Panc1 (cell line): ENCODE results near the gene DLG4. TPM values are rescaled to one million over a fixed set of nuclear protein-coding genes. Genes with fewer than 3 reads are reported as not detected.
"Not testable (repeated sequence)": the region's sequence is repeated elsewhere in the genome, so short reads cannot be mapped to it uniquely, and the experiment has no call there.

Experiments used
- ATAC-seq: fragments of 200-7000 bp; cut with Tn5 transposase; 2 replicates; pipeline ENCODE4 v1.9.1; 2020; ENCODE audit warnings: mild to moderate bottlenecking, moderate library complexity
- BruUV-seq: library from RNA; stranded (reverse); fragments of 400-500 nt; replicated peaks from 2 replicates; lab custom pipeline; 2021; lab: Mats Ljungman, UMichigan
- CTCF ChIA-PET: fragments of 300-600 bp; sonication (Branson Sonifier 250); formaldehyde crosslinking; loops from one replicate; lab custom pipeline; 2022; ENCODE audit warnings: antibody characterized with exemption; lab: Charles Lee
- POLR2A ChIA-PET: fragments of 300-600 bp; sonication (Branson Sonifier 250); formaldehyde crosslinking; loops from one replicate; lab custom pipeline; 2022; ENCODE audit warnings: antibody characterized with exemption; lab: Charles Lee
- DNase-seq: peaks from one replicate; pipeline ENCODE4 v3.0.0-alpha.2; 2010; ENCODE audit warnings: low read depth, low spot score
- H3K27ac ChIP-seq: 2 replicates; pipeline ENCODE4 v1.5.1; 2011; ENCODE audit warnings: mild to moderate bottlenecking, low read length, inconsistent platforms
- H3K27me3 ChIP-seq: fragments of 200-500 bp; sonication (Bioruptor generic); 2 replicates; pipeline ENCODE4 v1.6.0; 2014; ENCODE audit warnings: low read length, inconsistent platforms; ENCODE audit not compliant: control insufficient read depth, insufficient read depth
- H3K36me3 ChIP-seq: fragments of 200-500 bp; sonication (Bioruptor generic); 2 replicates; pipeline ENCODE4 v1.5.1; 2014; ENCODE audit warnings: inconsistent platforms, mild to moderate bottlenecking, low read length, moderate library complexity; ENCODE audit not compliant: control insufficient read depth, insufficient read depth
- H3K4me1 ChIP-seq: 2 replicates; pipeline ENCODE4 v1.5.1; 2011; ENCODE audit warnings: inconsistent platforms, mild to moderate bottlenecking, low read length, moderate library complexity; ENCODE audit not compliant: control insufficient read depth, insufficient read depth
- H3K4me3 ChIP-seq, 2 experiments: 2 replicates each; pipeline ENCODE4 v1.5.1; 2011 to 2012; ENCODE audit warnings: low read depth in 2 of 2, low read length in 2 of 2, mild to moderate bottlenecking in 2 of 2, inconsistent platforms in 1 of 2, moderate library complexity in 1 of 2
- H3K9me3 ChIP-seq: fragments of 200-500 bp; sonication (Bioruptor generic); 2 replicates; pipeline ENCODE4 v1.5.1; 2014; ENCODE audit warnings: low read depth, mild to moderate bottlenecking, inconsistent platforms, low read length, moderate library complexity; ENCODE audit not compliant: control insufficient read depth, insufficient read depth
- POLR2AphosphoS5 ChIP-seq: IDR thresholded peaks from 2 replicates; pipeline ENCODE4 v1.6.1; 2012; ENCODE audit warnings: mild to moderate bottlenecking, low read depth, low read length, moderate library complexity
- REST ChIP-seq, 2 experiments: IDR thresholded peaks; 2 replicates each; pipeline ENCODE4 v1.6.1; 2011 to 2012; ENCODE audit warnings: low read depth in 2 of 2, control low read depth in 1 of 2, low read length in 1 of 2, mild to moderate bottlenecking in 1 of 2, moderate library complexity in 1 of 2; ENCODE audit not compliant: insufficient read depth in 1 of 2
- TCF7L2 ChIP-seq: IDR thresholded peaks from 2 replicates; pipeline ENCODE4 v1.6.1; 2011; ENCODE audit warnings: mild to moderate bottlenecking, low read depth, low read length, inconsistent platforms
- in situ Hi-C: cut with HindIII; loops from 2 replicates; pipeline ENCODE4 v1.10.0; 2016; ENCODE audit warnings: low sequenced_read_pairs, low pct_unique_long_range_greater_than_20kb
- intact Hi-C: fragments of 100-400 bp; cut with micrococcal nuclease; formaldehyde crosslinking; loops from one replicate; pipeline ENCODE4 v1.10.0; 2022; ENCODE audit not compliant: unreplicated experiment
- total RNA-seq: library from RNA; stranded (reverse); gene quantifications from one replicate; pipeline ENCODE4 v1.2.1, GENCODE V29; 2021; ENCODE audit not compliant: unreplicated experiment
- TF ChIP-seq, protein P1 (sequence below): fragments of 450-650 bp; IDR thresholded peaks from 2 replicates; pipeline ENCODE4 v1.5.1; 2017; ENCODE audit warnings: mild to moderate bottlenecking

Gene DLG4
- total RNA-seq, 1 experiment from 2014 or later: 32.4 TPM

DNA sequence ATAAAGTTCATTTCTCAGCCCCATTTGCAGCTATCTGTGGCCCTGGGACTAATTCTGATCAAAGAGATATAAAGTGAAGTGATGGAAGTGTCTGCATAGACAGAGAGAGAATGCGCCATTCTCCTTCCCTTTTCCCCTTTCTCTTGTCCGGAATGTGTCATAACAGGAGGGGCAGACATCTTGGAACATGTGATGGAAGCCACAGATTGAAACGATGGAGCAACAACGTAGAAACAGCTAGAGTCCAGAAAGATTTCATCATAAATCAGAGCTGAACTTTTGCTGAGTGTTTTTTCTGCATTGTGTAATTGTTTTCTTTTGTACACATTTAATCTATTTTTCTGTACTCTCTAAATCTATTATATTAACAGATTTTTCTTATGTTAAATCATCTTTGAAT, 51.8 kb downstream of the DLG4 start:
- TF ChIP-seq REST (IDR thresholded peaks at IDR 0.05; ENCODE audit: insufficient read depth in 1 of 2, low read depth in 2 of 2, low read length in 1 of 2): no peak
- TF ChIP-seq POLR2AphosphoS5: no peak
- no TSS peak for BruUV-seq
- no peaks in the 10 kb centered on the region for H3K27me3 ChIP-seq
- H3K4me1 ChIP-seq: no peaks in the 10 kb centered on the region
- ATAC-seq (no peak), DNase-seq (no peak)
- H3K36me3 ChIP-seq: no peaks in the 10 kb centered on the region
- intact Hi-C loops: loop anchor here (10.0 kb wide), 1 partner anchor 123 kb away; the partner anchor contains the start of gene SLC16A11
- ChIA-PET POLR2A (interaction anchor here (0.6 to 0.7 kb wide), 2 partner anchors 9 to 10 kb away, joined by 3 to 4 read pairs; no protein-coding TSS in a partner anchor), CTCF (no interaction called here)
- no peak overlapping the region for H3K27ac ChIP-seq
- H3K4me3 ChIP-seq: no peak overlapping the region
- in situ Hi-C loops: no loop called here
- H3K9me3 ChIP-seq: no peaks in the 10 kb centered on the region

GRCh38 chr17:7166873-7167272, 52.8 kb downstream of the DLG4 start:
- ChIA-PET CTCF (no interaction called here), POLR2A (no interaction called here)
- TF ChIP-seq POLR2AphosphoS5 (no peak), TCF7L2 (no peak)
- TF ChIP-seq, protein P1, sequence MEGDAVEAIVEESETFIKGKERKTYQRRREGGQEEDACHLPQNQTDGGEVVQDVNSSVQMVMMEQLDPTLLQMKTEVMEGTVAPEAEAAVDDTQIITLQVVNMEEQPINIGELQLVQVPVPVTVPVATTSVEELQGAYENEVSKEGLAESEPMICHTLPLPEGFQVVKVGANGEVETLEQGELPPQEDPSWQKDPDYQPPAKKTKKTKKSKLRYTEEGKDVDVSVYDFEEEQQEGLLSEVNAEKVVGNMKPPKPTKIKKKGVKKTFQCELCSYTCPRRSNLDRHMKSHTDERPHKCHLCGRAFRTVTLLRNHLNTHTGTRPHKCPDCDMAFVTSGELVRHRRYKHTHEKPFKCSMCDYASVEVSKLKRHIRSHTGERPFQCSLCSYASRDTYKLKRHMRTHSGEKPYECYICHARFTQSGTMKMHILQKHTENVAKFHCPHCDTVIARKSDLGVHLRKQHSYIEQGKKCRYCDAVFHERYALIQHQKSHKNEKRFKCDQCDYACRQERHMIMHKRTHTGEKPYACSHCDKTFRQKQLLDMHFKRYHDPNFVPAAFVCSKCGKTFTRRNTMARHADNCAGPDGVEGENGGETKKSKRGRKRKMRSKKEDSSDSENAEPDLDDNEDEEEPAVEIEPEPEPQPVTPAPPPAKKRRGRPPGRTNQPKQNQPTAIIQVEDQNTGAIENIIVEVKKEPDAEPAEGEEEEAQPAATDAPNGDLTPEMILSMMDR: no peak
- no TSS peak for BruUV-seq
- Histone ChIP-seq H3K4me1 (no peaks in the 10 kb centered on the region), H3K36me3 (no peaks in the 10 kb centered on the region), H3K4me3 (no peak overlapping the region), H3K9me3 (no peaks in the 10 kb centered on the region), H3K27ac (no peak overlapping the region), H3K27me3 (no peaks in the 10 kb centered on the region)
- intact Hi-C loops: loop anchor here (10.0 kb wide), 1 partner anchor 122 kb away; the partner anchor contains the start of gene SLC16A11
- ATAC-seq (no peak), DNase-seq (no peak)
- in situ Hi-C loops: no loop called here

- CTCF ChIA-PET, DNase-seq, H3K36me3 ChIP-seq, BruUV-seq, H3K27me3 ChIP-seq, H3K4me3 ChIP-seq, H3K27ac ChIP-seq, in situ Hi-C loops, POLR2A ChIA-PET, intact Hi-C loops, H3K4me1 ChIP-seq, H3K9me3 ChIP-seq, ATAC-seq: not testable (repeated sequence)
These were observed 60.1 kb downstream of the DLG4 start for GRCh38 chr17:7159571-7159970.

GRCh38 chr17:7158424-7158823, 61.2 kb downstream of the DLG4 start:
- POLR2A ChIA-PET: interaction anchor here (0.6 kb wide), 1 partner anchor 9 kb away, joined by 4 read pairs; no protein-coding TSS in a partner anchor
- H3K4me1 ChIP-seq, CTCF ChIA-PET, ATAC-seq, BruUV-seq, H3K36me3 ChIP-seq, H3K27ac ChIP-seq, intact Hi-C loops, H3K4me3 ChIP-seq, H3K27me3 ChIP-seq, in situ Hi-C loops, DNase-seq, H3K9me3 ChIP-seq: not testable (repeated sequence)
